SU-DHL-6 (cell line): Measurements from ENCODE around the gene SPATA1.

ENCODE experiments used
- H2AFZ ChIP-seq: fragments of 200-600 bp; sonication (generic); 2 replicates; pipeline ENCODE4 v1.6.1; 2014; ENCODE audit warnings: low read depth, mild to moderate bottlenecking, moderate library complexity, mixed read lengths, antibody characterized with exemption, low read length; ENCODE audit not compliant: severe bottlenecking
- H3F3A ChIP-seq: fragments of 200-600 bp; shearing (Covaris generic); 2 replicates; pipeline ENCODE4 v1.6.0; 2016; ENCODE audit warnings: antibody characterized with exemption, mild to moderate bottlenecking; ENCODE audit not compliant: insufficient read depth
- H3K27ac ChIP-seq: fragments of 200-600 bp; sonication (generic); 2 replicates; pipeline ENCODE4 v1.5.1; 2016; ENCODE audit warnings: low read depth, mild to moderate bottlenecking, low read length, moderate library complexity, mixed read lengths
- H3K27me3 ChIP-seq: fragments of 200-600 bp; sonication (generic), shearing (Covaris generic); 2 replicates; pipeline ENCODE4 v1.6.0; 2014; ENCODE audit warnings: mild to moderate bottlenecking, low read length
- H3K36me3 ChIP-seq: fragments of 200-600 bp; sonication (generic); 2 replicates; pipeline ENCODE4 v1.6.1; 2014; ENCODE audit warnings: mild to moderate bottlenecking, low read length, mixed read lengths
- H3K4me2 ChIP-seq: fragments of 300-600, 200-600 bp; shearing (Covaris generic), sonication (generic); 2 replicates; pipeline ENCODE4 v1.6.0; 2014; ENCODE audit warnings: low read length, low read depth, mild to moderate bottlenecking; ENCODE audit not compliant: poor library complexity, severe bottlenecking
- H3K4me3 ChIP-seq: fragments of 200-600 bp; sonication (generic); 2 replicates; pipeline ENCODE4 v1.5.1; 2014; ENCODE audit warnings: antibody characterized with exemption, low read length, mild to moderate bottlenecking, mixed read lengths; ENCODE audit not compliant: insufficient read depth, poor library complexity, severe bottlenecking
- H3K79me2 ChIP-seq: fragments of 200-600 bp; sonication (generic); 2 replicates; pipeline ENCODE4 v1.6.1; 2014; ENCODE audit warnings: mild to moderate bottlenecking, low read length, moderate library complexity; ENCODE audit not compliant: insufficient read depth
- H3K9ac ChIP-seq: fragments of 200-600 bp; sonication (generic); 2 replicates; pipeline ENCODE4 v1.7.0; 2014; ENCODE audit warnings: mild to moderate bottlenecking, low read length
- H3K9me2 ChIP-seq: fragments of 200-600 bp; sonication (generic); replicated peaks from 2 replicates; pipeline ENCODE4 v1.6.1; 2014; ENCODE audit warnings: low read length; ENCODE audit not compliant: insufficient read depth
- H3K9me3 ChIP-seq: fragments of 200-600 bp; sonication (generic); 2 replicates; pipeline ENCODE4 v1.6.1; 2014; ENCODE audit warnings: low read length, mixed read lengths; ENCODE audit not compliant: insufficient read depth
- H4K20me1 ChIP-seq: fragments of 200-600 bp; sonication (generic); 2 replicates; pipeline ENCODE4 v1.6.1; 2014; ENCODE audit warnings: low read depth, mild to moderate bottlenecking, antibody characterized with exemption, low read length, moderate library complexity, mixed read lengths
- EZH2phosphoT487 ChIP-seq: fragments of 200-600 bp; sonication (generic), shearing (Covaris generic); conservative IDR thresholded peaks from 2 replicates; pipeline ENCODE4 v1.6.1; 2018; ENCODE audit warnings: mild to moderate bottlenecking, antibody characterized with exemption, low read length, moderate library complexity, mixed read lengths
- TF ChIP-seq, protein P1 (sequence below): fragments of 200-600 bp; sonication (generic); IDR thresholded peaks from one replicate; pipeline ENCODE4 v1.5.1; 2017; ENCODE audit warnings: antibody characterized with exemption, mild to moderate bottlenecking, low read length, moderate library complexity; ENCODE audit not compliant: insufficient read depth, poor library complexity, severe bottlenecking

The SPATA1 gene

DNA sequence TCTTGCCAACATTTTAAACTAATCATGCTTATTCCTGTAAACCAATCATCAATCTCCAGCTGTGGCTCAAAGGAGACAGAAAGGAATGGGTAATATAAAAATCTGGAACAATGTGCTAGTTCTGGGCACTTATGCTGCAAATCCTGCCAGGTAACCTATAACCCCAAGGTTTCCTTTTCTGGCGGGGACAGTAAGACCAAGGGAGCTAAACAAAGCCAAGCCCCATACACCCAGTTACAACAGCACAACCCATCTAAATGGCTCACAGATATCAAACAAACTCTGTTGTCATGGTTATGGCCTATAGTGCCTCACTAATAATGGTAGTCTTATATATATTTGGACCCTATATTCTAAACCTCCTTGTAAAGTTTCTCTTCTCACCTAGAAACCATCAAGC is 104.9 kb downstream of the SPATA1 start:
- TF ChIP-seq, protein P1, sequence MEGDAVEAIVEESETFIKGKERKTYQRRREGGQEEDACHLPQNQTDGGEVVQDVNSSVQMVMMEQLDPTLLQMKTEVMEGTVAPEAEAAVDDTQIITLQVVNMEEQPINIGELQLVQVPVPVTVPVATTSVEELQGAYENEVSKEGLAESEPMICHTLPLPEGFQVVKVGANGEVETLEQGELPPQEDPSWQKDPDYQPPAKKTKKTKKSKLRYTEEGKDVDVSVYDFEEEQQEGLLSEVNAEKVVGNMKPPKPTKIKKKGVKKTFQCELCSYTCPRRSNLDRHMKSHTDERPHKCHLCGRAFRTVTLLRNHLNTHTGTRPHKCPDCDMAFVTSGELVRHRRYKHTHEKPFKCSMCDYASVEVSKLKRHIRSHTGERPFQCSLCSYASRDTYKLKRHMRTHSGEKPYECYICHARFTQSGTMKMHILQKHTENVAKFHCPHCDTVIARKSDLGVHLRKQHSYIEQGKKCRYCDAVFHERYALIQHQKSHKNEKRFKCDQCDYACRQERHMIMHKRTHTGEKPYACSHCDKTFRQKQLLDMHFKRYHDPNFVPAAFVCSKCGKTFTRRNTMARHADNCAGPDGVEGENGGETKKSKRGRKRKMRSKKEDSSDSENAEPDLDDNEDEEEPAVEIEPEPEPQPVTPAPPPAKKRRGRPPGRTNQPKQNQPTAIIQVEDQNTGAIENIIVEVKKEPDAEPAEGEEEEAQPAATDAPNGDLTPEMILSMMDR, result no peak
- TF ChIP-seq EZH2phosphoT487, result no peak
- Histone ChIP-seq H3K79me2 (no peaks in the 10 kb centered on the region), H3K4me2 (no peak overlapping the region), H3K9me2 (no peaks in the 10 kb centered on the region), H3K36me3 (no peaks in the 10 kb centered on the region), H2AFZ (no peak overlapping the region), H3K27me3 (no peaks in the 10 kb centered on the region), H3K27ac (no peak overlapping the region), H3K9ac (no peak overlapping the region), H3F3A (no peaks in the 10 kb centered on the region), H4K20me1 (no peaks in the 10 kb centered on the region), H3K9me3 (peaks cover 16% of the 10 kb centered on the region; the same call in 1 of the 2 replicates), H3K4me3 (no peak overlapping the region)

DNA sequence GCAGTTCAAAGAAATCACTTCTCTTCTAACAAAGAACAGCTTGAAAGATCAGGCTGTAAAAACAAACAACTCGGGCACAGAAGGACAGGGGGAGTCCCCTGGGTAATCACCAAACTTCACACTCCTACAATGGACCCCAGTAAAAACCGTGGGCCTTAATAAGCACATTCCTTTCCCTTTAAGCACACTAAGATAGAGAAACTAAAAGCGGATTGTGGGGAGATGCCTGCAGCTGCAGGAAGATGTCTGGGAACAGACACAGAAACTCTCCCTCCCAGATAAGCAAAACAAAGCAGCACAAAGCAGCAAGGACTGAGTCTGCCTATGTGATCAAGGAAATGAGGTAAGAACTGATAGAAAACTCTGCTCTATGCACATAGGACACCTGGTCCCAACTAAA is 105.6 kb downstream of the SPATA1 start:
- Histone ChIP-seq H3K9ac (no peak overlapping the region), H2AFZ (no peak overlapping the region), H4K20me1 (no peaks in the 10 kb centered on the region), H3K27ac (no peak overlapping the region), H3K36me3 (no peaks in the 10 kb centered on the region), H3K9me2 (no peaks in the 10 kb centered on the region), H3K9me3 (peaks cover 16% of the 10 kb centered on the region; the same call in 1 of the 2 replicates), H3K27me3 (no peaks in the 10 kb centered on the region), H3K79me2 (no peaks in the 10 kb centered on the region), H3F3A (no peaks in the 10 kb centered on the region), H3K4me3 (no peak overlapping the region), H3K4me2 (no peak overlapping the region)
- TF ChIP-seq, protein P1, result no peak
- TF ChIP-seq EZH2phosphoT487, result no peak

DNA sequence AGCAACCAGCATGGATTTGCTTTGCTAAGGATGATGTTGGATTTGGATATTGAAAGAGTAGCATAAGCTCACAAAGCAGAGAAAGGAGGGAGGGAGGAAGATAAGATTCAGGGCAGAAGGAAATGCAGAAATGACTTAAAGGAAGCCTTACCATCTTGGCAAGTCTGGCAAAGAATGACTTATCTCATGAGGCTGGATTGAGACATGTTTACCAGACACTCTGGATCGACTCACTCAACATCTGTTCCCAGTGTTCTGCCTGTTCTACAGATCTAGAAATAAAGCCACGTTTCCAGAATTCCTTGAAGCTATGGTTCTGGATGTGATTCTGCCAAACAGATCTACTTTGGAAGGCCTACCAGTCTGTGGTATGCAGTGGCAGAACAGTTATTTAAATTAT is 106.8 kb downstream of the SPATA1 start:
- H3K4me2 ChIP-seq, result no peak overlapping the region
- H3K27ac ChIP-seq, result no peak overlapping the region
- TF ChIP-seq EZH2phosphoT487, result no peak
- TF ChIP-seq, protein P1, result no peak
- no peaks in the 10 kb centered on the region for H3K27me3 ChIP-seq
- H3K9ac ChIP-seq, result no peak overlapping the region
- H3K36me3 ChIP-seq, result no peaks in the 10 kb centered on the region
- H3K79me2 ChIP-seq, result no peaks in the 10 kb centered on the region
- H3K9me3 ChIP-seq, result peaks cover 16% of the 10 kb centered on the region; the same call in 1 of the 2 replicates
- H4K20me1 ChIP-seq, result no peaks in the 10 kb centered on the region
- no peaks in the 10 kb centered on the region for H3K9me2 ChIP-seq
- H3K4me3 ChIP-seq, result no peak overlapping the region
- H2AFZ ChIP-seq, result no peak overlapping the region
- H3F3A ChIP-seq, result no peaks in the 10 kb centered on the region
